ENCODE measurements around the gene KDM4B.

KDM4B gene

GRCh38 chr19:5035793-5036697 lies 67.1 kb downstream of the KDM4B start:
- no peak for DNase-seq (ENCODE audit: low spot score)

GRCh38 chr19:5036698-5037563 lies 68.0 kb downstream of the KDM4B start:
- no peak for DNase-seq (ENCODE audit: low spot score)

- DNase-seq (ENCODE audit: low spot score): no peak
Measured at GRCh38 chr19:5037936-5038335, 69.0 kb downstream of the KDM4B start.

- peak; percentile 64 for DNase-seq (ENCODE audit: low spot score)
Measured at GRCh38 chr19:5038631-5039271, 69.8 kb downstream of the KDM4B start.

GRCh38 chr19:5039642-5040543 lies 71.0 kb downstream of the KDM4B start:
- DNase-seq (ENCODE audit: low spot score): no peak

GRCh38 chr19:5040544-5041167 lies 71.7 kb downstream of the KDM4B start:
- no peak for DNase-seq (ENCODE audit: low spot score)

GRCh38 chr19:5041168-5041912 lies 72.4 kb downstream of the KDM4B start:
- peak; percentile 40 for DNase-seq (ENCODE audit: low spot score)

- no peak for DNase-seq (ENCODE audit: low spot score)
Measured at GRCh38 chr19:5041913-5042187, 72.9 kb downstream of the KDM4B start.

GRCh38 chr19:5042556-5042955 lies 73.6 kb downstream of the KDM4B start:
- DNase-seq (ENCODE audit: low spot score): no peak

GRCh38 chr19:5045029-5045428 lies 76.1 kb downstream of the KDM4B start:
- DNase-seq (ENCODE audit: low spot score): no peak

GRCh38 chr19:5045956-5046338 lies 77.0 kb downstream of the KDM4B start:
- peak; percentile 56 for DNase-seq (ENCODE audit: low spot score)

GRCh38 chr19:5046339-5047039 lies 77.6 kb downstream of the KDM4B start:
- peak; percentile 91 for DNase-seq (ENCODE audit: low spot score)

GRCh38 chr19:5047251-5047935 lies 78.5 kb downstream of the KDM4B start:
- DNase-seq (ENCODE audit: low spot score): no peak

GRCh38 chr19:5048091-5048726 lies 79.3 kb downstream of the KDM4B start:
- DNase-seq (ENCODE audit: low spot score): peak; percentile 91

- no peak for DNase-seq (ENCODE audit: low spot score)
Measured at GRCh38 chr19:5048727-5049553, 80.0 kb downstream of the KDM4B start.

GRCh38 chr19:5049561-5049960 lies 80.6 kb downstream of the KDM4B start:
- DNase-seq (ENCODE audit: low spot score): no peak

- no peak for DNase-seq (ENCODE audit: low spot score)
Measured at GRCh38 chr19:5050067-5050656, 81.2 kb downstream of the KDM4B start.

Data from HuH-7 (cell line).